ENCODE results near the gene KIFC3. TPM values are rescaled to one million over a fixed set of nuclear protein-coding genes. Genes with fewer than 3 reads are reported as not detected.
"Not testable (repeated sequence)": the region's sequence is repeated elsewhere in the genome, so short reads cannot be mapped to it uniquely, and the experiment has no call there.

The KIFC3 gene
- total and polyA plus RNA-seq, 4 donors = 24.3 to 55.7 (median 45.0) TPM

DNA sequence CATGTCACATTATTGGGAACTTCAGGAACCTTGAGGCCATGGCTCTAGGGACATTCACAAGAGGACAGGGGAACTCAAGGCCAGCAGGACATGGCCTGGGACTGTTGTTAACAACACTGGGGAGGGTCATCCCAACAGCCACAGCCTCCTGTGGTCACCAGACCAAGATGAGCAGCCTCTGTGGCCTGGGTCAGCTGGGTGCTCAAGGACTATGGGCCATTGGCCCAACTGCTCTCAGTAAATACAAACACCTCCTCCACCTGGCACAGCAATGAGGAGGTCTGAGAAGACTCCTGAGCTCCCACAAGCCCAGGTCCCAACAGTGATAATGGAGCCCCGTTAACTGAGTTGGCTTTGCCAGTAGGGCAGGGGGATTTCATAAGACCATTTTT is 20.9 kb downstream of the KIFC3 start:
- WGBS (ENCODE audit: insufficient coverage) = no CpG with 5 or more reads among the region's 1 CpG
- Histone ChIP-seq H3K4me3 (ENCODE audit: low read depth, low read length) (no peak overlapping the region), H3K9me3 (ENCODE audit: control insufficient read depth, insufficient read depth, low read length) (no peaks in the 10 kb centered on the region), H3K27ac (ENCODE audit: low read depth, low read length) (no peak overlapping the region), H3K36me3 (ENCODE audit: control insufficient read depth, insufficient read depth, low read length) (peaks cover 45% of the 10 kb centered on the region), H3K4me1 (ENCODE audit: control insufficient read depth, insufficient read depth, low read length) (no peaks in the 10 kb centered on the region), H3K27me3 (ENCODE audit: control insufficient read depth, insufficient read depth, low read length) (no peaks in the 10 kb centered on the region)
- DNase-seq (ENCODE audit: low read depth in 4 of 6, low spot score in 6 of 6) = no peak

DNA sequence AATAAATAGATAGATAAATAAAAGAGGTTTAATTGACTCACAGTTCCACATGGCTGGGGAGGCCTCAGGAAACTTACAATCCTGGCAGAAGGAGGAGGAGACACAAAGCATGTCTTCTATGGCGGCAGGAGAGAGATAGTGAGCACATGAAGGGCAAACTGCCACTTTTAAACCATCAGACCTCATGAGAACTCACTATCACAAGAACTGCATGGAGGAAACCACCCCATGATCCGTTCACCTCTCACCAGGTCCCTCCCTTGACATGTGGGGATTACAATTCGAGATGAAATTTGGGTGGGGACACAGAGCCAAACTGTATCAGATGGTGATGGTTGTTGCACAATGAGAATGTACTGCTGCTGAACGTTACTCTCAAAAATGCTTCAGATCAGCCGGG is 22.5 kb downstream of the KIFC3 start:
- not testable (repeated sequence) for H3K27me3 ChIP-seq (ENCODE audit: control insufficient read depth, insufficient read depth, low read length); H3K27ac ChIP-seq (ENCODE audit: low read depth, low read length); H3K9me3 ChIP-seq (ENCODE audit: control insufficient read depth, insufficient read depth, low read length); DNase-seq (ENCODE audit: low read depth in 4 of 6, low spot score in 6 of 6); H3K4me3 ChIP-seq (ENCODE audit: low read depth, low read length)
- H3K36me3 ChIP-seq (ENCODE audit: control insufficient read depth, insufficient read depth, low read length) = peaks cover 45% of the 10 kb centered on the region
- peaks cover 14% of the 10 kb centered on the region for H3K4me1 ChIP-seq (ENCODE audit: control insufficient read depth, insufficient read depth, low read length)
- WGBS (ENCODE audit: insufficient coverage) = no CpG with 5 or more reads among the region's 5 CpGs

GRCh38 chr16:57778658-57779057 is 23.6 kb downstream of the KIFC3 start:
- Histone ChIP-seq H3K4me3 (ENCODE audit: low read depth, low read length) (no peak overlapping the region), H3K27me3 (ENCODE audit: control insufficient read depth, insufficient read depth, low read length) (no peaks in the 10 kb centered on the region), H3K27ac (ENCODE audit: low read depth, low read length) (no peak overlapping the region), H3K36me3 (ENCODE audit: control insufficient read depth, insufficient read depth, low read length) (peaks cover 38% of the 10 kb centered on the region), H3K4me1 (ENCODE audit: control insufficient read depth, insufficient read depth, low read length) (peaks cover 16% of the 10 kb centered on the region), H3K9me3 (ENCODE audit: control insufficient read depth, insufficient read depth, low read length) (no peaks in the 10 kb centered on the region)
- 100% methylated on average over 1 of the region's 5 CpGs for whole genome bisulfite sequencing (ENCODE audit: insufficient coverage)
- DNase-seq (ENCODE audit: low read depth in 4 of 6, low spot score in 6 of 6) = no peak

GRCh38 chr16:57775661-57776469 is 26.4 kb downstream of the KIFC3 start:
- no peak overlapping the region for H3K4me3 ChIP-seq (ENCODE audit: low read depth, low read length)
- H3K9me3 ChIP-seq (ENCODE audit: control insufficient read depth, insufficient read depth, low read length) = no peaks in the 10 kb centered on the region
- WGBS (ENCODE audit: insufficient coverage) = 36% methylated on average over 23 of the region's 23 CpGs
- DNase-seq (ENCODE audit: low read depth in 4 of 6, low spot score in 6 of 6) = peak in 5 of 6 donors; percentile 20 to 77 (median 25)
- H3K4me1 ChIP-seq (ENCODE audit: control insufficient read depth, insufficient read depth, low read length) = peaks cover 16% of the 10 kb centered on the region
- H3K27me3 ChIP-seq (ENCODE audit: control insufficient read depth, insufficient read depth, low read length) = no peaks in the 10 kb centered on the region
- no peak overlapping the region for H3K27ac ChIP-seq (ENCODE audit: low read depth, low read length)
- H3K36me3 ChIP-seq (ENCODE audit: control insufficient read depth, insufficient read depth, low read length) = peaks cover 46% of the 10 kb centered on the region

GRCh38 chr16:57774705-57775285 is 27.5 kb downstream of the KIFC3 start:
- no peak overlapping the region for H3K27ac ChIP-seq (ENCODE audit: low read depth, low read length)
- 86% methylated on average over 11 of the region's 12 CpGs for WGBS (ENCODE audit: insufficient coverage)
- H3K9me3 ChIP-seq (ENCODE audit: control insufficient read depth, insufficient read depth, low read length) = no peaks in the 10 kb centered on the region
- peaks cover 55% of the 10 kb centered on the region for H3K36me3 ChIP-seq (ENCODE audit: control insufficient read depth, insufficient read depth, low read length)
- no peak overlapping the region for H3K4me3 ChIP-seq (ENCODE audit: low read depth, low read length)
- H3K27me3 ChIP-seq (ENCODE audit: control insufficient read depth, insufficient read depth, low read length) = no peaks in the 10 kb centered on the region
- H3K4me1 ChIP-seq (ENCODE audit: control insufficient read depth, insufficient read depth, low read length) = peaks cover 16% of the 10 kb centered on the region
- no peak for DNase-seq (ENCODE audit: low read depth in 4 of 6, low spot score in 6 of 6)

DNA sequence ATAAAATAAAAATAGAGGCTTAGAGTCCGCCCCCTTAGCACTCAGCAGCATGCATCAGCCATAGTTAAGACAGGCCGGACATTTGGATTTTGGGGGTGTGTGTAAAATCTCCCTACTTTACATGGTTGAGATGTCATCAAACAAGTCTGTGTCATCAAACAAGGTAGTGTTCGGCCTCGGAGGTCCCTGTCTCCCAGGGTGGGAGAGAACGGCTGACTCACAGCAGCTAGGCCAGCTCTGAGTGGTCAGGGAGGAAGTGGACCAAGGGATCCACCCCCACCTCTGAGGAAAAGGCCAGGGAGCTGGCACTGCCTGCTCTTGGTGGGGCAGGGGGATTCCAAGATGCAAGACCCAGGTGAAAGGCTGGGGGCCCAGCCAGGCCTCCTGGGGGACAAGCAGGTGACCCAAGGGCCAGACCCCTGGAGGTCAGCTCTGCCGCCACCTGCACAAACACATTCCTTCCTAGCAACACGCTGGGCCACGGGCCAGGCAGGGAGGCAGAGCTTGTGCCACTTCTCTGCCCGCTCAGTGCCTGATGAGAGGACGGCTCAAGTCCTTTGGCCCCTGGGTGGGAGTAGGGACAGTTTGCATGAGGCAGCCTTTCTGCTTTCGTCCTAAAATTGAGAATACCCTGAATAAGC is 28.5 kb downstream of the KIFC3 start:
- H3K4me3 ChIP-seq (ENCODE audit: low read depth, low read length) = no peak overlapping the region
- H3K9me3 ChIP-seq (ENCODE audit: control insufficient read depth, insufficient read depth, low read length) = no peaks in the 10 kb centered on the region
- no peak for DNase-seq (ENCODE audit: low read depth in 4 of 6, low spot score in 6 of 6)
- peaks cover 65% of the 10 kb centered on the region for H3K36me3 ChIP-seq (ENCODE audit: control insufficient read depth, insufficient read depth, low read length)
- H3K4me1 ChIP-seq (ENCODE audit: control insufficient read depth, insufficient read depth, low read length) = peaks cover 16% of the 10 kb centered on the region
- 92% methylated on average over 4 of the region's 11 CpGs for WGBS (ENCODE audit: insufficient coverage)
- no peaks in the 10 kb centered on the region for H3K27me3 ChIP-seq (ENCODE audit: control insufficient read depth, insufficient read depth, low read length)
- H3K27ac ChIP-seq (ENCODE audit: low read depth, low read length) = no peak overlapping the region

GRCh38 chr16:57773019-57773418 is 29.3 kb downstream of the KIFC3 start:
- Histone ChIP-seq H3K27me3 (ENCODE audit: control insufficient read depth, insufficient read depth, low read length) (no peaks in the 10 kb centered on the region), H3K27ac (ENCODE audit: low read depth, low read length) (no peak overlapping the region), H3K36me3 (ENCODE audit: control insufficient read depth, insufficient read depth, low read length) (peaks cover 69% of the 10 kb centered on the region), H3K4me1 (ENCODE audit: control insufficient read depth, insufficient read depth, low read length) (peaks cover 16% of the 10 kb centered on the region), H3K9me3 (ENCODE audit: control insufficient read depth, insufficient read depth, low read length) (no peaks in the 10 kb centered on the region), H3K4me3 (ENCODE audit: low read depth, low read length) (no peak overlapping the region)
- 89% methylated on average over 9 of the region's 11 CpGs for WGBS (ENCODE audit: insufficient coverage)
- no peak for DNase-seq (ENCODE audit: low read depth in 4 of 6, low spot score in 6 of 6)

GRCh38 chr16:57771141-57771785 is 31.0 kb downstream of the KIFC3 start:
- WGBS (ENCODE audit: insufficient coverage) = 91% methylated on average over 26 of the region's 26 CpGs
- DNase-seq (ENCODE audit: low read depth in 4 of 6, low spot score in 6 of 6) = no peak
- H3K9me3 ChIP-seq (ENCODE audit: control insufficient read depth, insufficient read depth, low read length) = no peaks in the 10 kb centered on the region
- H3K36me3 ChIP-seq (ENCODE audit: control insufficient read depth, insufficient read depth, low read length) = peaks cover 80% of the 10 kb centered on the region
- no peak overlapping the region for H3K27ac ChIP-seq (ENCODE audit: low read depth, low read length)
- H3K4me1 ChIP-seq (ENCODE audit: control insufficient read depth, insufficient read depth, low read length) = peaks cover 16% of the 10 kb centered on the region
- H3K27me3 ChIP-seq (ENCODE audit: control insufficient read depth, insufficient read depth, low read length) = no peaks in the 10 kb centered on the region
- H3K4me3 ChIP-seq (ENCODE audit: low read depth, low read length) = no peak overlapping the region

DNA sequence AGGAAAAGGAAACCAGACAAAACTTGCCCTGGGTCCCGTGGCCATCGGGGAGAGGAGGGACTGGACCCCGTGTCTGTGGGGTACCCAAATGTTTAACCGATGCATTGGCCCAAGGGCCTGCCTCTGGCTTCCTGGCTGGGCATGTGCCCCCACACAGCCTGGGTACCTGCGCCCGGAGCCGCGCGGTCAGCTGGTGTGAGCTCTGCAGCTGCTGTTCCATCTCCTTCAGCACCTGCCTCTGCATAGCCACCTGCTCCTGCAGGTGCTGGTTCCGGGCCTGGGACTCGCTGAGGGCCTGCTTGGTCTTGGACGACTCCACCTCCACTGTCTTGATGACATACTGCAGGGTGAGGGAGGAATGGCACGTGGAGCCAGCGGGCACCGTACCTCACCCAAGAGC is 31.9 kb downstream of the KIFC3 start:
- peaks cover 80% of the 10 kb centered on the region for H3K36me3 ChIP-seq (ENCODE audit: control insufficient read depth, insufficient read depth, low read length)
- H3K27ac ChIP-seq (ENCODE audit: low read depth, low read length) = no peak overlapping the region
- H3K4me3 ChIP-seq (ENCODE audit: low read depth, low read length) = no peak overlapping the region
- WGBS (ENCODE audit: insufficient coverage) = 96% methylated on average over 13 of the region's 15 CpGs
- no peaks in the 10 kb centered on the region for H3K27me3 ChIP-seq (ENCODE audit: control insufficient read depth, insufficient read depth, low read length)
- H3K9me3 ChIP-seq (ENCODE audit: control insufficient read depth, insufficient read depth, low read length) = no peaks in the 10 kb centered on the region
- DNase-seq (ENCODE audit: low read depth in 4 of 6, low spot score in 6 of 6) = no peak
- peaks cover 7% of the 10 kb centered on the region for H3K4me1 ChIP-seq (ENCODE audit: control insufficient read depth, insufficient read depth, low read length)
